ENCODE data around the gene ADGRB3.

The ADGRB3 gene

GRCh38 chr6:68701159-68701558 is 66.1 kb downstream of the ADGRB3 start:
- no peak for FAIRE-seq
- no peak for DNase-seq (ENCODE audit: low spot score)

GRCh38 chr6:68704485-68704884 is 69.4 kb downstream of the ADGRB3 start:
- FAIRE-seq (no peak), DNase-seq (ENCODE audit: low spot score) (no peak)

DNA sequence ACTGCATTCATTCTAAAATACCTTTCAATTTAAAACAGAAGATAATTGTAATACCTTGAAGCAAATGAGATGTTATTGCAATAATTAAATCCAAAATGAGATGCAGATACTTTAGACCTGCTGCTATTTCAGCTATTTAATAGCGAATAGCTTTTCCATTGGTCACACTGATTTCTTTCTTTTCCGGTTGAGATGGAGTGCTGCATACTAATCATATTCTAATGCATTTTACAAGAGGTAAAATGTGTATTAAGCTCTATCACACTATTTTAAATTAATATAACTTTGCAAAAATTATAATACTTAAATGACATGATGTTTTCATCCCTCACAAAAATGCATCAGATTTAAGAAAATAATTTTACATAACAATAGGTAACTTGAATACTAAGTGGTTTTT is 74.0 kb downstream of the ADGRB3 start:
- no peak for FAIRE-seq

GRCh38 chr6:68709882-68710281 is 74.8 kb downstream of the ADGRB3 start:
- no peak for DNase-seq (ENCODE audit: low spot score)

More for the DNA sequence above, 74.0 kb downstream of the ADGRB3 start:
- DNase-seq (ENCODE audit: low spot score) = no peak

DNA sequence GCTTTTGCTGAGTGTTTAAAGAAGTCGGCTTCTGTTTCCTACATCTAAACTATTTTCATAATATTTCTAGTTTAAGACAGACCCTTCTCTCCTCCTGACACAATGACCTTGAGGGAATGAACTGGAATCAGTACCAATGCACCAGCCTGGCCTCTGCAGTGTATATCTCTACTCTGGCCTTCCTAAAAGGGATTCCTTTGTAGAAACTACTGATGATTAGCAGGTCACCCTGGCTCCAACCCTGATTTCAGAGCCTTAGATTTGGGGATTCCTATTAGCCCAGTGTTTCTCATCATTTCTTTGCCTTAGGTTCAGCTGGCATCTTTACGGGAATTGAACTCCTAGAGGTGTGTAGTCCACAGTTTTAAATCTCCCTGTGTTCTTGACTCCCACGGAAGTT is 75.4 kb downstream of the ADGRB3 start:
- FAIRE-seq = no peak
- DNase-seq (ENCODE audit: low spot score) = no peak

More at GRCh38 chr6:68709882-68710281, 74.8 kb downstream of the ADGRB3 start:
- no peak for FAIRE-seq

DNA sequence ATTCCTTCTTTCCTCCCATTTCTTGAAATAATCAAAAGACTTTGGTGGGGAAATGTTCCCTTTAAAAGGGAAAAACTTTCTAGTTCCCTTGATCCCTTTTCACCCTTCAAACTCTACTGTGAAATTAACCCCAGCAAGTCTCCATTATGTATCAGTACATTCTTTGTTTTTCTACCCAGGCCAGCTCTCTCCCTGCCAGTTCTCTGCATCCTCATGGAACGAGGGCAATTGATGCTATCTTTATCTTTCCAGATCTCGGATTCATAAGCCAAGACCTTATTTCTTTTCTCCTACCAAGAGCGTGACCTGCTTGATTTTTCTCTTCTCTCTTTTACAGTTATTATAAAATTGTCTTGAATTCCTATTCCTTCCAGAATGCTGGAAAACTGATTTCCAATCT is 75.8 kb downstream of the ADGRB3 start:
- FAIRE-seq = no peak
- no peak for DNase-seq (ENCODE audit: low spot score)

GRCh38 chr6:68711386-68712000 is 76.4 kb downstream of the ADGRB3 start:
- DNase-seq (ENCODE audit: low spot score) = no peak
- no peak for FAIRE-seq

DNA sequence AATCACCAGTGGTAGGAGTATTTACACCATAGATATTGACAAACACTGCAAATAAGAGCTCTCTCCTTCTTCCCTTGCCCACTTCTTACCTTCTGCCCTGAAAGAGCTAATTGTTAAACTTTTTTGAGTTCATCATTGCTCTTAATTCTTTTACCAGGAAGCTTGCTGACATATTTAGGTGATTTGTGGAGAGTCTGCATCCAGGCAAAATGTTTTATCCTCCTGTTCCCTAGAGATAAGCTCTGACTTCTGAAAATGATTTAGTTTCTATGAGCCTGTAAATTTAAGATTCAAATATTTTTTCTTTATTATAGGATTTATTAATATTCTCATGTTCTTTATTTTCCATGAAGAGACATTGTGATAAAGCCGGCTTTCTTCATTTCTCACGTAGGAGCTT is 81.5 kb downstream of the ADGRB3 start:
- FAIRE-seq = no peak
- DNase-seq (ENCODE audit: low spot score) = no peak

DNA sequence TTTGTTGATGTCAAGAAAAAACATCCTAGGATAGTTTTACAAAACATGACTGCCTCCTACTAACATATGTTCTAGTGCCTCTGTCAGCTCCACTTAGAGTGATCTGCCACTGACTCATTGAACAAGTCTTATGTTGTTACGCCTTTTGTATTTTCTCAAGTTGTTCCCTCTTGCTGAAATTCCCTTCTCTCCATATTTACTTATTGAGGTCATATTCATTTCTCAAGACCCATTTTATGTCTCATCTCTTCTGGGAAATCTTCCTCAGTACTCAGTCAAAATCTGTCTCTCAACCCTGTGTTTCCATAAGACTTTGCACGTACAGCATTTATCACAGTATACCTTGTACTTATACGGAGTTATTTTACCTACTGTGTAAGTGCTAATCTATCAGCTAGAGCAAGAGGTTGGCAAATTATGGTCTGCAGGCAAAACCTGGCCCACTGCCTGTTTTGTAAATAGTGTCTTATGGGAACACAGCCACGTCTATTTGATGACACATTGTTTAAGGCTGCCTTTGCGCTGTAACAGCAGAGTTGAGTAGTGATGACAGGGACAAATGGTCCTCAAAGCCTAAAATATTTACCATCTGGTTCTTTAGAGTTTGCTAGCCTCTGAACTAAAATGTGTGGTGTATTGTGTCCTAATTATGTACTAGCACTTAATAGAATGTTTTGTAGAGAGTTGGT is 83.4 kb downstream of the ADGRB3 start:
- FAIRE-seq (no peak), DNase-seq (ENCODE audit: low spot score) (no peak)

GRCh38 chr6:68719761-68720160 is 84.7 kb downstream of the ADGRB3 start:
- no peak for FAIRE-seq

GRCh38 chr6:68722891-68723527 is 87.9 kb downstream of the ADGRB3 start:
- no peak for DNase-seq (ENCODE audit: low spot score)
- no peak for FAIRE-seq

More at GRCh38 chr6:68719761-68720160, 84.7 kb downstream of the ADGRB3 start:
- DNase-seq (ENCODE audit: low spot score) = no peak

DNA sequence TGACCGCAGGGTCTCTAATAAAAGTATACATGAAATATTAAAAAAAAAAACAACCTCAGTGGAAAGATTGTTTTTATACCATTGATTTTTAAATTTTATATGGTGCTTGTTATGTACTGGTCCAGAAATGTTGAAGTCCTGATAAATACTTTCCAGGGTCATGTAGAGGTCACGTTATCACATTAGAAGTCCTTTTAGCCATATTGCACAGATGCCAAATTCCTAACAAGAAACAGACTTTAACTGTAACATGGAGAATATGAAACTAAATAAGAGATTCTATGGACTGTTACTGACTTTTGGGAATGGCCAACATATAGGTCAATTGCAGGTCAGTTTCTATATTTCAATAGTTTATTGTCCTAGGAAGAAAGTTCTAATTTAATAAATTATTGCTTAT is 89.0 kb downstream of the ADGRB3 start:
- no peak for FAIRE-seq
- no peak for DNase-seq (ENCODE audit: low spot score)

DNA sequence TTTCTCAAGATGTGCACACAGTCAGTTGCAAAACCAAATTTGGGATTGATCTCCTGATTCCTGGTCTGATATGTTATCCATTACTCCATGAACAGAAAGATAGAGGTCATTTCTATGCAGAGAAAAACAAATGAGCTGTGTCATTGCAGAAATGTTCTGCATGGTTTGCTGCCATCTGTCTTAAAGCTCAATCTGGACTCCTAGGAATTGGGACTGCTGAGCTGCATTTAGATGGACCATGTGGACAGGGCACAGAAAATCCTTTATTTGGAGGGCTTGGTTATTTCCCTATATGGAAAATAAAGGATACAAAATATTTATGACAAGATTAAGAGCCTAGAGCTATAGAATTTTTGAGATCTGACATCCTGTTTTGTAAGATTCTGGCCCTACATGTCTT is 91.3 kb downstream of the ADGRB3 start:
- FAIRE-seq (no peak), DNase-seq (ENCODE audit: low spot score) (no peak)

DNA sequence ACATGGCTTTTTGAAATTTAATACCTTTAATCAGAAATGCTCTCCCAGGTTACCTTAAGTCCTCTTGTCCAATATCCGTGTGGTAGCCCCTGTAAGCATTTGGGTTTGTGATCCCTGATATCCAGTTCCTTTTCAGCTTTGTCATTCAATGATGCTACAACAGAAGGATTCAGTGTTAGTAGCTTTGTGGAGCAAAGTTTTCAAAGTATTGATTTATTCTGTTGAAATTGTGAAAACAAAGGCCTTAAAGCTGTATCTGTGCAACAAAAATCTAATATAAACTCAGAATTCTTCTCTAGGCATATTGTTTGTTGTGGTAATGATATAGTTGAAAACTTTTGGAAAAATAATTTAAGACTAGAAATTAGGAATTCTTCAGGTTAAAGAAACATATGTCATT is 91.9 kb downstream of the ADGRB3 start:
- FAIRE-seq (no peak), DNase-seq (ENCODE audit: low spot score) (no peak)

DNA sequence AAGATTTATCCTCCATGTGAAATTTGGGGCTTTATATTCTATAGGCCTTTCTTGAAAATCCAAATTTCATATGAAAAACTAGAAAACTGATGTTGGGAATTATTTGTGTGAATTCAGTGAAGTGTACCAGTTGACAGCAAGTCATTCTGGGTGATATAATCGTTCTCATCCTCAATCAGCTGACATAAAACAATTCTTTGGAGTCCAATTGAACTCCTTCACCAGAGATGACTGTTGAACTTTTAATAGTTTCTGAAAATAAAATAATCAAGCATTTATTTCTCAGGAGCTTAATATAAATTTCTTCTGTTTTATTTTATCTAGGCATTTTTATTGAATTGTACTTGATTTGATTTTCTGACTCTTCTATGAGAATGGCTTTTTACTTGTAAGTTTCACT is 92.6 kb downstream of the ADGRB3 start:
- DNase-seq (ENCODE audit: low spot score) (no peak), FAIRE-seq (no peak)

DNA sequence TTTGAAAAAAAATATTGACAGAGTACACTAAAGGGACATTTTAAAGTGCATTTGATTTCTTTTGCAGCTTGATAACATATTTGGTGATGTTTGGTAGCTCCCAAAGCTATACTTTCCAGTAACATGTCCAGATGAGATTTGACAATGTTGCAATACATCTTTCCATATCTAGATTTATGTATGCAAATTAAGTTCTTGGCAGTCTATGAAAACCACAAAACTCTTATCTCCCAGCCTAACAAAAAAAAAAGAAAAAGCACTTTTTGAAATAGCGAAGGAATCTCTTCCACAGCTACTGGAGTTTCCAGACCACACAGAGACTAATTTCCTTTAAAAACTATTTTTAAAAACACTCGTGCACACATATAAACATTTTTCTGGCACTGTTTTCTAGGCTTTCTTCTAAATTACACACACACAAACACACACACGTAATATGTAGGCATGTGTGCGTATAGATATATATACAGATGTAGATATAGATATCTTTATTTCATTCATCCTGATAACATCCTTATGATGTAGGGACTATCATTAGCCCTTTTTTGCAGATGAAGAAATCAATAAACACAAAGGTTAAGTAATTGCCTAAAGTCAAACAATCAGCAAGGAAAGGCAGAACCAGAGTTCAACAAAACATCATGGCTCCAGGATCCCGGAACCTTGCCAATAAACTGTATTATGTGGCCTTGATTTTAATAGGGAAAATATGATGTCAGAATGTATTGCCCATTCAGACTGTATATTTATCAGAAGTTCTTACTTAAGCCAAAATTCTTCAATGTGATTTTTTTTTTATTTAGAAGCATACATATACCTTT is 93.3 kb downstream of the ADGRB3 start:
- no peak for FAIRE-seq

DNA sequence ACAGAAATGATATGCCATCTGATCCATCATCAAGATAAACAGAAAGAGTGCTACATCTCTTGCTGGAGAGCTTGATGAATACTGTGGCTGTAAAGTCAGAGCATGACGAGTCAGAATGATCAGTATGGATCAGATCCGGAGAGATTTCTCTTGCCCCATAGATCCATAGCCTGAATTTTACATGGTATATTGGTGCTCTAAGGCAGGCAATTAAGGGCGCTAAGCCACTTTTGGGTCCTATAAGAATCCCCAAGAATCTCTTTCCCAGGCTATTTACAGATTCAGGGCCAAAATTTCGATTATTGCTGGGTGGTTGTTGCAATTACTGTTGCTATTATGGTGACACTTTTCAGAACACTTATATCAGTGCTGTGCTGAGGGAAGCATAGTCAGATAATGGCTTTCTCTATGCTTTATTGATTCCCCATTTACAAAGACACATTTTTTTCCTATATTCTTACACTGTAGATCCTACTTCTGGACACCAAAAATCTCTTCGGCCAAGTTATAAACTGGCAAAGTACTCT is 94.4 kb downstream of the ADGRB3 start:
- DNase-seq (ENCODE audit: low spot score) (no peak), FAIRE-seq (no peak)

More for the DNA sequence above, 93.3 kb downstream of the ADGRB3 start:
- DNase-seq (ENCODE audit: low spot score) = no peak

- no peak for FAIRE-seq
- no peak for DNase-seq (ENCODE audit: low spot score)
These were observed 95.4 kb downstream of the ADGRB3 start for GRCh38 chr6:68730291-68731054.

- DNase-seq (ENCODE audit: low spot score) (no peak), FAIRE-seq (no peak)
These were observed 97.3 kb downstream of the ADGRB3 start for GRCh38 chr6:68732423-68732822.

GRCh38 chr6:68735866-68736265 is 100.8 kb downstream of the ADGRB3 start:
- no peak for DNase-seq (ENCODE audit: low spot score)
- FAIRE-seq = no peak

DNA sequence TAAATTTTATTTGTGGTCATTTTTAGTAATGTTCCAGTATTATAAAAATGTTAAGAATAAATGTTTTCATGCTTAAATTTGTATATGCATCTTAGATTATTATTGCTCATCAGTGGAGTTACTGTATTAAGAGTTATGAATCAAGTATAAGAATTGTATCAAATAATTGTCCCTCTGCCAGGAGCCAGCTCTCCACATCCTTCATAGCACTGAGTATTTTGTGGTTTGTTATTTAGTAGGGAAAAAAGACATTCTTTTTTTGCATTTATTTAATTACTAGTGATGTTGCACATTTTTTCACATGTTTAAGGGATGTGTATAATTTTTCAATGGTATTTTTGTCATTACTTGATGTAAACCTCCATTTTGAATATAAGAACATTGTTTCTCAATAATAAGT is 102.0 kb downstream of the ADGRB3 start:
- DNase-seq (ENCODE audit: low spot score) = no peak
- no peak for FAIRE-seq

Data from urothelium cell line (cell line).